GM23338 (cell line): ENCODE results near the gene LMX1B. TPM values are rescaled to one million over a fixed set of nuclear protein-coding genes. Genes with fewer than 3 reads are reported as not detected.

Source experiments
- ATAC-seq: fragments of 200-7000 bp; cut with Tn5 transposase; 3 replicates; pipeline ENCODE4 v1.9.1; 2020
- DNase-seq: peaks from one replicate; pipeline ENCODE4 v3.0.0-alpha.2; 2015; ENCODE audit warnings: low spot score
- H2AFZ ChIP-seq: fragments of 200-600 bp; sonication (generic); 2 replicates; pipeline ENCODE4 v1.8.0; 2016; ENCODE audit warnings: antibody characterized with exemption, mild to moderate bottlenecking, moderate library complexity
- H3F3A ChIP-seq: fragments of 200-600 bp; sonication (generic); replicated peaks from 2 replicates; pipeline ENCODE4 v1.8.0; 2017; ENCODE audit warnings: antibody characterized with exemption, mixed run types, low read depth
- H3K27ac ChIP-seq: fragments of 200-600 bp; sonication (generic); 2 replicates; pipeline ENCODE4 v1.6.1; 2016; ENCODE audit warnings: low read depth
- H3K27me3 ChIP-seq: fragments of 200-600 bp; sonication (generic); 2 replicates; pipeline ENCODE4 v1.8.0; 2016; ENCODE audit warnings: mild to moderate bottlenecking, mixed run types, moderate library complexity; ENCODE audit not compliant: insufficient read depth
- H3K36me3 ChIP-seq: fragments of 200-600 bp; sonication (generic); 2 replicates; pipeline ENCODE4 v1.8.0; 2016; ENCODE audit warnings: mild to moderate bottlenecking; ENCODE audit not compliant: insufficient read depth
- H3K4me1 ChIP-seq: fragments of 200-600 bp; sonication (generic); 2 replicates; pipeline ENCODE4 v1.8.0; 2016; ENCODE audit warnings: mild to moderate bottlenecking, moderate library complexity; ENCODE audit not compliant: insufficient read depth
- H3K4me2 ChIP-seq: fragments of 200-600 bp; sonication (generic); 2 replicates; pipeline ENCODE4 v1.7.1; 2017; ENCODE audit warnings: mixed run types
- H3K4me3 ChIP-seq: fragments of 200-600 bp; sonication (generic); 2 replicates; pipeline ENCODE4 v1.6.1; 2016; ENCODE audit warnings: mixed run types
- H3K79me2 ChIP-seq: fragments of 200-600 bp; sonication (generic); replicated peaks from 2 replicates; pipeline ENCODE4 v1.8.0; 2017; ENCODE audit warnings: mild to moderate bottlenecking; ENCODE audit not compliant: insufficient read depth
- H3K9me2 ChIP-seq: fragments of 200-600 bp; sonication (generic); 2 replicates; pipeline ENCODE4 v1.8.0; 2017; ENCODE audit not compliant: insufficient read depth
- H4K20me1 ChIP-seq: fragments of 200-600 bp; sonication (generic); replicated peaks from 2 replicates; pipeline ENCODE4 v1.8.0; 2017; ENCODE audit warnings: mild to moderate bottlenecking; ENCODE audit not compliant: insufficient read depth
- H3K27ac Mint-ChIP-seq: 2 replicates; pipeline ENCODE4 v1.8.0; 2020; ENCODE audit warnings: inconsistent platforms, mild to moderate bottlenecking, moderate library complexity, mixed read lengths
- H3K27me3 Mint-ChIP-seq: 3 replicates; pipeline ENCODE4 v1.8.0; 2022; ENCODE audit warnings: low read depth, mild to moderate bottlenecking, moderate library complexity, mixed read lengths, inconsistent platforms; ENCODE audit not compliant: insufficient read depth, poor library complexity
- H3K36me3 Mint-ChIP-seq: 3 replicates; pipeline ENCODE4 v1.8.0; 2021; ENCODE audit warnings: low read depth, mild to moderate bottlenecking, inconsistent platforms, moderate library complexity, mixed read lengths
- H3K4me1 Mint-ChIP-seq: 3 replicates; pipeline ENCODE4 v1.8.0; 2020; ENCODE audit warnings: mild to moderate bottlenecking, inconsistent platforms, mixed read lengths
- H3K4me3 Mint-ChIP-seq: 3 replicates; pipeline ENCODE4 v1.8.0; 2021; ENCODE audit warnings: moderate library complexity, mild to moderate bottlenecking, inconsistent platforms, mixed read lengths
- H3K9me3 Mint-ChIP-seq: 3 replicates; pipeline ENCODE4 v1.8.0; 2020; ENCODE audit warnings: moderate library complexity, mild to moderate bottlenecking, inconsistent platforms, mixed read lengths
- CREB1 ChIP-seq: fragments of 250-450 bp; sonication (Bioruptor Pico); IDR thresholded peaks from 2 replicates; pipeline ENCODE4 v1.5.0; 2020; ENCODE audit warnings: low read depth, mild to moderate bottlenecking, moderate library complexity
- EZH2 ChIP-seq: fragments of 200-600 bp; sonication (generic); IDR thresholded peaks from one replicate; pipeline ENCODE4 v1.8.0; 2017; ENCODE audit warnings: antibody characterized with exemption, mild to moderate bottlenecking, low read depth; ENCODE audit not compliant: unreplicated experiment
- EZH2phosphoT487 ChIP-seq: fragments of 200-600 bp; sonication (generic); IDR thresholded peaks from one replicate; pipeline ENCODE4 v1.8.1; 2018; ENCODE audit warnings: antibody characterized with exemption; ENCODE audit not compliant: unreplicated experiment
- JUNB ChIP-seq: IDR thresholded peaks from one replicate; pipeline ENCODE4 v1.6.1; 2016; ENCODE audit warnings: antibody characterized with exemption; ENCODE audit not compliant: unreplicated experiment
- NANOG ChIP-seq: IDR thresholded peaks from 2 replicates; pipeline ENCODE4 v1.6.1; 2016; ENCODE audit warnings: antibody characterized with exemption, borderline replicate concordance
- POLR2AphosphoS5 ChIP-seq: IDR thresholded peaks from 2 replicates; pipeline ENCODE4 v1.6.1; 2016; ENCODE audit warnings: antibody characterized with exemption, low read depth
- STAT1 ChIP-seq: IDR thresholded peaks from one replicate; pipeline ENCODE4 v1.6.1; 2016; ENCODE audit warnings: antibody characterized with exemption; ENCODE audit not compliant: unreplicated experiment
- ZNF114 ChIP-seq: fragments of 250-450 bp; sonication (Bioruptor Pico); IDR thresholded peaks from 2 replicates; pipeline ENCODE4 v1.5.0; 2020; ENCODE audit warnings: mild to moderate bottlenecking, moderate library complexity
- ZNF331 ChIP-seq: fragments of 250-450 bp; sonication (Bioruptor Pico); IDR thresholded peaks from 2 replicates; pipeline ENCODE4 v1.5.0; 2020; ENCODE audit warnings: low read depth, mild to moderate bottlenecking, moderate library complexity
- polyA plus RNA-seq: library from polyadenylated mRNA; unstranded; fragments of >200 nt; fragmentation: Nextera tagmentation; extraction: Ambion mirVana; gene quantifications from 2 replicates; pipeline ENCODE4 v1.2.1, GENCODE V29; 2016
- total RNA-seq: library from RNA; depleted of rRNA; stranded (reverse); fragments of >200 nt; shearing (Covaris generic); gene quantifications from 2 replicates; pipeline ENCODE4 v1.2.3, GENCODE V29; 2014
- TF ChIP-seq, protein P1 (sequence below): fragments of 250-450 bp; sonication (Bioruptor Pico); IDR thresholded peaks from 2 replicates; pipeline ENCODE4 v1.5.0; 2020; ENCODE audit warnings: mild to moderate bottlenecking, moderate library complexity
- TF ChIP-seq, protein P2 (sequence below), 2 experiments: fragments of 200-600 bp in 1 of 2; sonication (generic) in 1 of 2; conservative IDR thresholded peaks; 2 replicates each; pipeline versions ENCODE4 v1.5.1 to v1.6.1; 2016 to 2017; ENCODE audit warnings: antibody characterized with exemption in 2 of 2, low read depth in 2 of 2, mild to moderate bottlenecking in 2 of 2, moderate library complexity in 1 of 2
- TF ChIP-seq, protein P3 (sequence below): IDR thresholded peaks from one replicate; pipeline ENCODE4 v1.6.1; 2018; ENCODE audit warnings: antibody characterized with exemption; ENCODE audit not compliant: unreplicated experiment
- TF ChIP-seq, protein P4 (sequence below): IDR thresholded peaks from 2 replicates; pipeline ENCODE4 v1.6.1; 2016; ENCODE audit warnings: antibody characterized with exemption

LMX1B gene
- total and polyA plus RNA-seq, 2 experiments from 2014 or later = 0.08 to 0.21 TPM

DNA sequence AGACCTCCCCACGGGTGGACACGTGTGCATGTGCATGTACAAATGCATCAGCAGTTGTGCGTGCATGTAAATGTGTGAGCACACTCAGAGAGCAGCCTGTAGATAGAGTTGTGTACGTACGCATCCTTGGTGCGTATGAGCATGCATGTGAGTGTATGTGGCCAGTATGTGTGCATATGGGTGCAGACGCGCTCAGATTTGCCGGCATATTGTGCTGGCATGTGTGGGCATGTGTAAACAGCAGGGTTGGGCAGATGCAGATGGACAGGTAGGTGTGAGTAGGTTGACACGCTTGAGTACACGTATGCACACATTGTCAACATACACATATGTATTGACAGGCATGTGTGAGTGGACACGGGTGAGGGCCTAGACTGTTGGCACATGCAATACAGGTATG, 56.5 kb downstream of the LMX1B start:
- ATAC-seq (no peak), DNase-seq (no peak)
- H3K27me3 Mint-ChIP-seq = peaks cover 37% of the 10 kb centered on the region
- no peaks in the 10 kb centered on the region for H3K36me3 Mint-ChIP-seq
- Histone ChIP-seq H4K20me1 (no peaks in the 10 kb centered on the region), H2AFZ (no peak overlapping the region), H3K36me3 (no peaks in the 10 kb centered on the region), H3F3A (peaks cover 6% of the 10 kb centered on the region; the same call in 1 of the 2 replicates), H3K4me3 (no peak overlapping the region), H3K27me3 (peaks cover 42% of the 10 kb centered on the region), H3K79me2 (no peaks in the 10 kb centered on the region), H3K9me2 (no peaks in the 10 kb centered on the region), H3K4me1 (peaks cover 58% of the 10 kb centered on the region), H3K27ac (no peak overlapping the region), H3K4me2 (no peak overlapping the region)
- no peak overlapping the region for H3K27ac Mint-ChIP-seq
- no peaks in the 10 kb centered on the region for H3K9me3 Mint-ChIP-seq
- H3K4me1 Mint-ChIP-seq = peaks cover 39% of the 10 kb centered on the region
- H3K4me3 Mint-ChIP-seq = no peak overlapping the region
- no peak for TF ChIP-seq NANOG
- TF ChIP-seq CREB1 (CRISPR knock-in tag) = no peak
- no peak for TF ChIP-seq EZH2
- TF ChIP-seq ZNF331 (CRISPR knock-in tag) = no peak
- TF ChIP-seq, protein P1, sequence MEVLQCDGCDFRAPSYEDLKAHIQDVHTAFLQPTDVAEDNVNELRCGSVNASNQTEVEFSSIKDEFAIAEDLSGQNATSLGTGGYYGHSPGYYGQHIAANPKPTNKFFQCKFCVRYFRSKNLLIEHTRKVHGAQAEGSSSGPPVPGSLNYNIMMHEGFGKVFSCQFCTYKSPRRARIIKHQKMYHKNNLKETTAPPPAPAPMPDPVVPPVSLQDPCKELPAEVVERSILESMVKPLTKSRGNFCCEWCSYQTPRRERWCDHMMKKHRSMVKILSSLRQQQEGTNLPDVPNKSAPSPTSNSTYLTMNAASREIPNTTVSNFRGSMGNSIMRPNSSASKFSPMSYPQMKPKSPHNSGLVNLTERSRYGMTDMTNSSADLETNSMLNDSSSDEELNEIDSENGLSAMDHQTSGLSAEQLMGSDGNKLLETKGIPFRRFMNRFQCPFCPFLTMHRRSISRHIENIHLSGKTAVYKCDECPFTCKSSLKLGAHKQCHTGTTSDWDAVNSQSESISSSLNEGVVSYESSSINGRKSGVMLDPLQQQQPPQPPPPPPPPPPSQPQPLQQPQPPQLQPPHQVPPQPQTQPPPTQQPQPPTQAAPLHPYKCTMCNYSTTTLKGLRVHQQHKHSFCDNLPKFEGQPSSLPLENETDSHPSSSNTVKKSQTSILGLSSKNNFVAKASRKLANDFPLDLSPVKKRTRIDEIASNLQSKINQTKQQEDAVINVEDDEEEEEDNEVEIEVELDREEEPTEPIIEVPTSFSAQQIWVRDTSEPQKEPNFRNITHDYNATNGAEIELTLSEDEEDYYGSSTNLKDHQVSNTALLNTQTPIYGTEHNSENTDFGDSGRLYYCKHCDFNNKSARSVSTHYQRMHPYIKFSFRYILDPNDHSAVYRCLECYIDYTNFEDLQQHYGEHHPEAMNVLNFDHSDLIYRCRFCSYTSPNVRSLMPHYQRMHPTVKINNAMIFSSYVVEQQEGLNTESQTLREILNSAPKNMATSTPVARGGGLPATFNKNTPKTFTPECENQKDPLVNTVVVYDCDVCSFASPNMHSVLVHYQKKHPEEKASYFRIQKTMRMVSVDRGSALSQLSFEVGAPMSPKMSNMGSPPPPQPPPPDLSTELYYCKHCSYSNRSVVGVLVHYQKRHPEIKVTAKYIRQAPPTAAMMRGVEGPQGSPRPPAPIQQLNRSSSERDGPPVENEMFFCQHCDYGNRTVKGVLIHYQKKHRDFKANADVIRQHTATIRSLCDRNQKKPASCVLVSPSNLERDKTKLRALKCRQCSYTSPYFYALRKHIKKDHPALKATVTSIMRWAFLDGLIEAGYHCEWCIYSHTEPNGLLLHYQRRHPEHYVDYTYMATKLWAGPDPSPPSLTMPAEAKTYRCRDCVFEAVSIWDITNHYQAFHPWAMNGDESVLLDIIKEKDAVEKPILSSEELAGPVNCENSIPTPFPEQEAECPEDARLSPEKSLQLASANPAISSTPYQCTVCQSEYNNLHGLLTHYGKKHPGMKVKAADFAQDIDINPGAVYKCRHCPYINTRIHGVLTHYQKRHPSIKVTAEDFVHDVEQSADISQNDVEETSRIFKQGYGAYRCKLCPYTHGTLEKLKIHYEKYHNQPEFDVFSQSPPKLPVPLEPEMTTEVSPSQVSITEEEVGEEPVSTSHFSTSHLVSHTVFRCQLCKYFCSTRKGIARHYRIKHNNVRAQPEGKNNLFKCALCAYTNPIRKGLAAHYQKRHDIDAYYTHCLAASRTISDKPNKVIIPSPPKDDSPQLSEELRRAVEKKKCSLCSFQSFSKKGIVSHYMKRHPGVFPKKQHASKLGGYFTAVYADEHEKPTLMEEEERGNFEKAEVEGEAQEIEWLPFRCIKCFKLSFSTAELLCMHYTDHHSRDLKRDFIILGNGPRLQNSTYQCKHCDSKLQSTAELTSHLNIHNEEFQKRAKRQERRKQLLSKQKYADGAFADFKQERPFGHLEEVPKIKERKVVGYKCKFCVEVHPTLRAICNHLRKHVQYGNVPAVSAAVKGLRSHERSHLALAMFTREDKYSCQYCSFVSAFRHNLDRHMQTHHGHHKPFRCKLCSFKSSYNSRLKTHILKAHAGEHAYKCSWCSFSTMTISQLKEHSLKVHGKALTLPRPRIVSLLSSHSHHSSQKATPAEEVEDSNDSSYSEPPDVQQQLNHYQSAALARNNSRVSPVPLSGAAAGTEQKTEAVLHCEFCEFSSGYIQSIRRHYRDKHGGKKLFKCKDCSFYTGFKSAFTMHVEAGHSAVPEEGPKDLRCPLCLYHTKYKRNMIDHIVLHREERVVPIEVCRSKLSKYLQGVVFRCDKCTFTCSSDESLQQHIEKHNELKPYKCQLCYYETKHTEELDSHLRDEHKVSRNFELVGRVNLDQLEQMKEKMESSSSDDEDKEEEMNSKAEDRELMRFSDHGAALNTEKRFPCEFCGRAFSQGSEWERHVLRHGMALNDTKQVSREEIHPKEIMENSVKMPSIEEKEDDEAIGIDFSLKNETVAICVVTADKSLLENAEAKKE (CRISPR knock-in tag) = no peak
- TF ChIP-seq, protein P2, sequence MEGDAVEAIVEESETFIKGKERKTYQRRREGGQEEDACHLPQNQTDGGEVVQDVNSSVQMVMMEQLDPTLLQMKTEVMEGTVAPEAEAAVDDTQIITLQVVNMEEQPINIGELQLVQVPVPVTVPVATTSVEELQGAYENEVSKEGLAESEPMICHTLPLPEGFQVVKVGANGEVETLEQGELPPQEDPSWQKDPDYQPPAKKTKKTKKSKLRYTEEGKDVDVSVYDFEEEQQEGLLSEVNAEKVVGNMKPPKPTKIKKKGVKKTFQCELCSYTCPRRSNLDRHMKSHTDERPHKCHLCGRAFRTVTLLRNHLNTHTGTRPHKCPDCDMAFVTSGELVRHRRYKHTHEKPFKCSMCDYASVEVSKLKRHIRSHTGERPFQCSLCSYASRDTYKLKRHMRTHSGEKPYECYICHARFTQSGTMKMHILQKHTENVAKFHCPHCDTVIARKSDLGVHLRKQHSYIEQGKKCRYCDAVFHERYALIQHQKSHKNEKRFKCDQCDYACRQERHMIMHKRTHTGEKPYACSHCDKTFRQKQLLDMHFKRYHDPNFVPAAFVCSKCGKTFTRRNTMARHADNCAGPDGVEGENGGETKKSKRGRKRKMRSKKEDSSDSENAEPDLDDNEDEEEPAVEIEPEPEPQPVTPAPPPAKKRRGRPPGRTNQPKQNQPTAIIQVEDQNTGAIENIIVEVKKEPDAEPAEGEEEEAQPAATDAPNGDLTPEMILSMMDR (conservative IDR thresholded peaks at IDR 0.05; ENCODE audit: low read depth in 2 of 2) = no peak
- TF ChIP-seq POLR2AphosphoS5 = no peak
- no peak for TF ChIP-seq EZH2phosphoT487
- TF ChIP-seq, protein P3, sequence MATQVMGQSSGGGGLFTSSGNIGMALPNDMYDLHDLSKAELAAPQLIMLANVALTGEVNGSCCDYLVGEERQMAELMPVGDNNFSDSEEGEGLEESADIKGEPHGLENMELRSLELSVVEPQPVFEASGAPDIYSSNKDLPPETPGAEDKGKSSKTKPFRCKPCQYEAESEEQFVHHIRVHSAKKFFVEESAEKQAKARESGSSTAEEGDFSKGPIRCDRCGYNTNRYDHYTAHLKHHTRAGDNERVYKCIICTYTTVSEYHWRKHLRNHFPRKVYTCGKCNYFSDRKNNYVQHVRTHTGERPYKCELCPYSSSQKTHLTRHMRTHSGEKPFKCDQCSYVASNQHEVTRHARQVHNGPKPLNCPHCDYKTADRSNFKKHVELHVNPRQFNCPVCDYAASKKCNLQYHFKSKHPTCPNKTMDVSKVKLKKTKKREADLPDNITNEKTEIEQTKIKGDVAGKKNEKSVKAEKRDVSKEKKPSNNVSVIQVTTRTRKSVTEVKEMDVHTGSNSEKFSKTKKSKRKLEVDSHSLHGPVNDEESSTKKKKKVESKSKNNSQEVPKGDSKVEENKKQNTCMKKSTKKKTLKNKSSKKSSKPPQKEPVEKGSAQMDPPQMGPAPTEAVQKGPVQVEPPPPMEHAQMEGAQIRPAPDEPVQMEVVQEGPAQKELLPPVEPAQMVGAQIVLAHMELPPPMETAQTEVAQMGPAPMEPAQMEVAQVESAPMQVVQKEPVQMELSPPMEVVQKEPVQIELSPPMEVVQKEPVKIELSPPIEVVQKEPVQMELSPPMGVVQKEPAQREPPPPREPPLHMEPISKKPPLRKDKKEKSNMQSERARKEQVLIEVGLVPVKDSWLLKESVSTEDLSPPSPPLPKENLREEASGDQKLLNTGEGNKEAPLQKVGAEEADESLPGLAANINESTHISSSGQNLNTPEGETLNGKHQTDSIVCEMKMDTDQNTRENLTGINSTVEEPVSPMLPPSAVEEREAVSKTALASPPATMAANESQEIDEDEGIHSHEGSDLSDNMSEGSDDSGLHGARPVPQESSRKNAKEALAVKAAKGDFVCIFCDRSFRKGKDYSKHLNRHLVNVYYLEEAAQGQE = no peak
- no peak for TF ChIP-seq JUNB
- no peak for TF ChIP-seq ZNF114
- TF ChIP-seq STAT1 = no peak
- TF ChIP-seq, protein P4, sequence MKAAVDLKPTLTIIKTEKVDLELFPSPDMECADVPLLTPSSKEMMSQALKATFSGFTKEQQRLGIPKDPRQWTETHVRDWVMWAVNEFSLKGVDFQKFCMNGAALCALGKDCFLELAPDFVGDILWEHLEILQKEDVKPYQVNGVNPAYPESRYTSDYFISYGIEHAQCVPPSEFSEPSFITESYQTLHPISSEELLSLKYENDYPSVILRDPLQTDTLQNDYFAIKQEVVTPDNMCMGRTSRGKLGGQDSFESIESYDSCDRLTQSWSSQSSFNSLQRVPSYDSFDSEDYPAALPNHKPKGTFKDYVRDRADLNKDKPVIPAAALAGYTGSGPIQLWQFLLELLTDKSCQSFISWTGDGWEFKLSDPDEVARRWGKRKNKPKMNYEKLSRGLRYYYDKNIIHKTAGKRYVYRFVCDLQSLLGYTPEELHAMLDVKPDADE = no peak
